H9 (cell line): ENCODE results near the gene CCDC175. TPM values are rescaled to one million over a fixed set of nuclear protein-coding genes. Genes with fewer than 3 reads are reported as not detected.

ENCODE experiments used
- DNase-seq: peaks from one replicate; pipeline ENCODE4 v3.0.0-alpha.2; 2017
- H2AFZ ChIP-seq: one replicate; pipeline ENCODE4 v1.6.1; 2013; ENCODE audit warnings: mild to moderate bottlenecking, low read length, control low read depth, moderate library complexity
- H2AK5ac ChIP-seq: 2 replicates; pipeline ENCODE4 v1.6.1; 2013; ENCODE audit warnings: low read length, control low read depth, mixed read lengths; ENCODE audit not compliant: insufficient read length
- H2BK120ac ChIP-seq: one replicate; pipeline ENCODE4 v1.6.1; 2013; ENCODE audit warnings: low read depth, mild to moderate bottlenecking, low read length, control low read depth, inconsistent platforms; ENCODE audit not compliant: poor library complexity, severe bottlenecking
- H2BK12ac ChIP-seq: 2 replicates; pipeline ENCODE4 v1.6.1; 2013; ENCODE audit warnings: low read length, control low read depth, mixed read lengths, low read depth; ENCODE audit not compliant: insufficient read length
- H2BK15ac ChIP-seq: 2 replicates; pipeline ENCODE4 v1.6.1; 2013; ENCODE audit warnings: low read depth, low read length, control low read depth
- H2BK20ac ChIP-seq: one replicate; pipeline ENCODE4 v1.6.1; 2013; ENCODE audit warnings: low read depth, mild to moderate bottlenecking, low read length, control low read depth, inconsistent platforms; ENCODE audit not compliant: poor library complexity, severe bottlenecking
- H2BK5ac ChIP-seq: 2 replicates; pipeline ENCODE4 v1.6.1; 2013; ENCODE audit warnings: low read length, control low read depth, mixed read lengths; ENCODE audit not compliant: insufficient read length
- H3K14ac ChIP-seq: 2 replicates; pipeline ENCODE4 v1.6.1; 2013; ENCODE audit warnings: low read length, control low read depth; ENCODE audit not compliant: insufficient read depth
- H3K18ac ChIP-seq: 2 replicates; pipeline ENCODE4 v1.6.1; 2013; ENCODE audit warnings: low read depth, mild to moderate bottlenecking, mixed read lengths, low read length, control low read depth; ENCODE audit not compliant: insufficient read length
- H3K23ac ChIP-seq: 2 replicates; pipeline ENCODE4 v1.6.1; 2013; ENCODE audit warnings: low read length, control low read depth, mixed read lengths, low read depth; ENCODE audit not compliant: insufficient read length
- H3K23me2 ChIP-seq: 2 replicates; pipeline ENCODE4 v1.6.1; 2013; ENCODE audit warnings: low read depth, mild to moderate bottlenecking, mixed read lengths, low read length, control low read depth; ENCODE audit not compliant: insufficient read length, poor library complexity, severe bottlenecking
- H3K27ac ChIP-seq: 2 replicates; pipeline ENCODE4 v1.5.1; 2013; ENCODE audit warnings: low read length, control low read depth, mixed read lengths, low read depth; ENCODE audit not compliant: insufficient read length
- H3K27me3 ChIP-seq: 2 replicates; pipeline ENCODE4 v1.6.1; 2013; ENCODE audit warnings: low read length, control low read depth, inconsistent platforms; ENCODE audit not compliant: insufficient read depth
- H3K4ac ChIP-seq: 2 replicates; pipeline ENCODE4 v1.6.1; 2013; ENCODE audit warnings: low read depth, mild to moderate bottlenecking, control low read depth, inconsistent platforms, low read length, moderate library complexity
- H3K4me1 ChIP-seq: 2 replicates; pipeline ENCODE4 v1.6.1; 2013; ENCODE audit warnings: low read length, control low read depth, inconsistent platforms; ENCODE audit not compliant: insufficient read depth
- H3K4me2 ChIP-seq: 2 replicates; pipeline ENCODE4 v1.6.1; 2013; ENCODE audit warnings: low read length, control low read depth, mixed read lengths; ENCODE audit not compliant: insufficient read length, insufficient read depth
- H3K56ac ChIP-seq: 2 replicates; pipeline ENCODE4 v1.6.1; 2013; ENCODE audit warnings: low read depth, mild to moderate bottlenecking, mixed read lengths, low read length, control low read depth; ENCODE audit not compliant: insufficient read length
- H3K79me1 ChIP-seq: 2 replicates; pipeline ENCODE4 v1.6.1; 2013; ENCODE audit warnings: low read depth, mild to moderate bottlenecking, moderate library complexity, low read length, control low read depth, inconsistent platforms; ENCODE audit not compliant: insufficient read depth, poor library complexity, severe bottlenecking
- H3K79me2 ChIP-seq: 2 replicates; pipeline ENCODE4 v1.6.1; 2013; ENCODE audit warnings: low read length, control low read depth, inconsistent platforms; ENCODE audit not compliant: insufficient read depth
- H3K9ac ChIP-seq: 2 replicates; pipeline ENCODE4 v1.6.1; 2013; ENCODE audit warnings: low read length, control low read depth, mixed read lengths; ENCODE audit not compliant: insufficient read length; ENCODE audit errors: extremely low read depth
- H3K9me3 ChIP-seq: one replicate; pipeline ENCODE4 v1.6.1; 2013; ENCODE audit warnings: low read depth, low read length, inconsistent platforms; ENCODE audit not compliant: control insufficient read depth
- H3T11ph ChIP-seq: one replicate; pipeline ENCODE4 v1.6.1; 2013; ENCODE audit warnings: mild to moderate bottlenecking, low read length, control low read depth, inconsistent platforms
- H4K20me1 ChIP-seq: one replicate; pipeline ENCODE4 v1.6.1; 2013; ENCODE audit not compliant: control insufficient read depth, insufficient read length, insufficient read depth
- H4K5ac ChIP-seq: 2 replicates; pipeline ENCODE4 v1.6.1; 2013; ENCODE audit warnings: low read depth, mild to moderate bottlenecking, mixed read lengths, low read length, control low read depth; ENCODE audit not compliant: insufficient read length
- H4K8ac ChIP-seq: replicated peaks from 2 replicates; pipeline ENCODE4 v1.6.1; 2013; ENCODE audit warnings: low read length, control low read depth, mixed read lengths, low read depth; ENCODE audit not compliant: insufficient read length
- H4K91ac ChIP-seq: 2 replicates; pipeline ENCODE4 v1.6.1; 2013; ENCODE audit warnings: low read depth, mild to moderate bottlenecking, moderate library complexity, mixed read lengths, low read length, control low read depth; ENCODE audit not compliant: insufficient read length
- H3K27ac Mint-ChIP-seq, 3 experiments: 2 replicates in 2 of 3; 3 replicates in 1 of 3; pipeline ENCODE4 v1.8.0; 2020 to 2021; ENCODE audit warnings: mixed read lengths in 3 of 3, mild to moderate bottlenecking in 1 of 3, moderate library complexity in 1 of 3
- H3K27me3 Mint-ChIP-seq: 2 replicates; pipeline ENCODE4 v1.8.0; 2021; ENCODE audit warnings: low read depth, mild to moderate bottlenecking, moderate library complexity, mixed read lengths
- H3K36me3 Mint-ChIP-seq, 3 experiments: 2 replicates in 2 of 3; 3 replicates in 1 of 3; pipeline ENCODE4 v1.8.0; 2020 to 2021; ENCODE audit warnings: low read depth in 3 of 3, mixed read lengths in 3 of 3; ENCODE audit not compliant: insufficient read depth in 1 of 3
- H3K4me1 Mint-ChIP-seq, 2 experiments: 2 replicates each; pipeline ENCODE4 v1.8.0; 2020; ENCODE audit warnings: mixed read lengths in 2 of 2
- H3K4me3 Mint-ChIP-seq, 2 experiments: 2 replicates in 1 of 2; 3 replicates in 1 of 2; pipeline ENCODE4 v1.8.0; 2020 to 2021; ENCODE audit warnings: mild to moderate bottlenecking in 2 of 2, mixed read lengths in 2 of 2, moderate library complexity in 1 of 2
- H3K9me3 Mint-ChIP-seq, 2 experiments: 2 replicates in 1 of 2; 3 replicates in 1 of 2; pipeline ENCODE4 v1.8.0; 2020; ENCODE audit warnings: mild to moderate bottlenecking in 2 of 2, mixed read lengths in 2 of 2, moderate library complexity in 1 of 2
- CTCF ChIP-seq: fragments of 200-600 bp; sonication (generic); conservative IDR thresholded peaks from 3 replicates; pipeline ENCODE4 v1.8.0; 2021; ENCODE audit warnings: antibody characterized with exemption, mild to moderate bottlenecking
- WGBS: extraction: QIAGEN DNeasy Blood & Tissue Kit; methylation state at CpG from one replicate; pipeline ENCODE4 v1.1.7; 2013; ENCODE audit warnings: missing lambda C conversion rate, low lambda C conversion rate, mixed read lengths; ENCODE audit not compliant: insufficient read length; ENCODE audit errors: extremely low coverage; 5-methylcytosine and 5-hydroxymethylcytosine counted together
- total RNA-seq: library from RNA; stranded (reverse); gene quantifications from 2 replicates; pipeline ENCODE4 v1.2.1, GENCODE V29; 2021

The CCDC175 gene
- total RNA-seq, 1 experiment from 2014 or later, result 0.09 TPM

DNA sequence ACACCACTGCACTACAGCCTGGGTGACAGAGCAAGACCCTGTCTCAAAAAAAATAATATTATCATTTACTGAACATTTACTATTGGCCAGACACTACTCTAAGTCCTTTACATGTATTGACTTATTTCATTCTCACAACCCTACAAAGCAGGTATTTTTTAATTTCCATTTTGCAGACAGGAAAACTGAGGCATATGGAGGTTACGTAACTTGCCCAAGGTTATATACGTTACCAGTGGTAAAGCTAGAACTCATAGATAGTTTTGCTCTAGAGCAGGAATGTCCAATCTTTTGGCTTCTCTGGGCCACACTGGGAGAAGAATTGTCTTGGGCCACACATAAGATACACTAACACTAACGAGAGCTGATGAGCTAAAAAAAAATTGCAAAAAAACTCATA is 98.1 kb downstream of the CCDC175 start:
- Histone ChIP-seq H2BK15ac (no peak overlapping the region), H3K79me2 (no peaks in the 10 kb centered on the region; the same call in 1 of the 2 replicates), H3K4ac (no peak overlapping the region), H3K27me3 (no peaks in the 10 kb centered on the region), H3K23ac (no peak overlapping the region), H4K5ac (no peak overlapping the region), H3K14ac (no peak overlapping the region), H3K23me2 (peaks cover 4% of the 10 kb centered on the region), H2BK12ac (no peak overlapping the region), H3K79me1 (no peaks in the 10 kb centered on the region), H3K56ac (no peak overlapping the region), H2BK5ac (no peak overlapping the region), H2AFZ (no peak overlapping the region), H3K4me2 (no peak overlapping the region), H4K20me1 (no peaks in the 10 kb centered on the region), H4K8ac (no peak overlapping the region), H2BK120ac (no peak overlapping the region), H3K4me1 (no peaks in the 10 kb centered on the region), H3K18ac (no peak overlapping the region), H3T11ph (no peak overlapping the region), H2BK20ac (no peak overlapping the region), H3K9me3 (no peaks in the 10 kb centered on the region), H4K91ac (no peak overlapping the region), H3K9ac (no peak overlapping the region), H3K27ac (no peak overlapping the region), H2AK5ac (no peak overlapping the region)
- peaks cover 5 to 27% (median 19%) of the 10 kb centered on the region in 3 experiments; a peak in 6 of 7 replicates for H3K36me3 Mint-ChIP-seq
- TF ChIP-seq CTCF, result no peak
- peaks cover 15 to 18% of the 10 kb centered on the region in 2 experiments for H3K4me1 Mint-ChIP-seq
- no peak overlapping the region; a peak in 1 of 7 replicates for H3K27ac Mint-ChIP-seq
- no peaks in the 10 kb centered on the region for H3K27me3 Mint-ChIP-seq
- WGBS, result no CpG with 5 or more reads among the region's 3 CpGs
- H3K4me3 Mint-ChIP-seq, result no peak overlapping the region
- H3K9me3 Mint-ChIP-seq, result no peaks in the 10 kb centered on the region
- DNase-seq, result no peak
